HUES64 (cell line): ENCODE measurements around the gene HOXB8.

Experiments used
- H3K27ac ChIP-seq: 2 replicates; pipeline ENCODE4 v1.7.0; 2013; ENCODE audit warnings: low read depth, low read length, inconsistent platforms
- H3K27me3 ChIP-seq: 2 replicates; pipeline ENCODE4 v1.6.1; 2013; ENCODE audit warnings: mild to moderate bottlenecking, low read length; ENCODE audit not compliant: insufficient read depth
- H3K36me3 ChIP-seq: 2 replicates; pipeline ENCODE4 v1.6.1; 2013; ENCODE audit warnings: mild to moderate bottlenecking, low read length; ENCODE audit not compliant: insufficient read depth
- H3K4me1 ChIP-seq: 2 replicates; pipeline ENCODE4 v1.6.1; 2013; ENCODE audit warnings: mild to moderate bottlenecking, low read length, moderate library complexity; ENCODE audit not compliant: insufficient read depth
- H3K4me3 ChIP-seq: 2 replicates; pipeline ENCODE4 v1.5.1; 2013; ENCODE audit warnings: mild to moderate bottlenecking, low read length, moderate library complexity
- H3K9ac ChIP-seq: 2 replicates; pipeline ENCODE4 v1.6.1; 2013; ENCODE audit warnings: mild to moderate bottlenecking, low read depth, low read length
- H3K9me3 ChIP-seq: 2 replicates; pipeline ENCODE4 v1.6.1; 2013; ENCODE audit warnings: low read depth, low read length; ENCODE audit not compliant: insufficient read depth
- WGBS: fragments of 150-250, 120-280 bp; methylation state at CpG from one replicate; pipeline ENCODE4 v1.1.7; 2013; ENCODE audit warnings: missing lambda C conversion rate; 5-methylcytosine and 5-hydroxymethylcytosine counted together

Gene HOXB8

GRCh38 chr17:48605991-48606891, 8.9 kb downstream of the HOXB8 start:
- H3K4me3 ChIP-seq = no peak overlapping the region
- H3K36me3 ChIP-seq = no peaks in the 10 kb centered on the region
- peaks cover 100% of the 10 kb centered on the region for H3K27me3 ChIP-seq
- H3K9ac ChIP-seq = no peak overlapping the region
- H3K9me3 ChIP-seq = no peaks in the 10 kb centered on the region
- H3K4me1 ChIP-seq = no peaks in the 10 kb centered on the region; the same call in 1 of the 2 replicates
- 8% methylated on average over 40 of the region's 41 CpGs for WGBS
- no peak overlapping the region for H3K27ac ChIP-seq

GRCh38 chr17:48605409-48605919, 9.6 kb downstream of the HOXB8 start:
- Histone ChIP-seq H3K4me1 (no peaks in the 10 kb centered on the region; the same call in 1 of the 2 replicates), H3K27ac (no peak overlapping the region), H3K4me3 (no peak overlapping the region), H3K36me3 (no peaks in the 10 kb centered on the region), H3K27me3 (peaks cover 100% of the 10 kb centered on the region), H3K9me3 (no peaks in the 10 kb centered on the region), H3K9ac (no peak overlapping the region)
- WGBS = 3% methylated on average over 10 of the region's 10 CpGs

GRCh38 chr17:48604770-48605329, 10.2 kb downstream of the HOXB8 start, which contains the start of gene HOXB6:
TSS of gene HOXB6 (minus strand) at chr17:48604986. CDS start at chr17:48598150, 6,836 bp downstream.
- H3K27me3 ChIP-seq = peaks cover 100% of the 10 kb centered on the region
- WGBS = 9% methylated on average over 13 of the region's 16 CpGs
- no peaks in the 10 kb centered on the region for H3K36me3 ChIP-seq
- no peaks in the 10 kb centered on the region for H3K9me3 ChIP-seq
- no peak within 1 kb of the TSS for H3K9ac ChIP-seq
- no peak within 1 kb of the TSS for H3K27ac ChIP-seq
- no peaks in the 10 kb centered on the region; the same call in 1 of the 2 replicates for H3K4me1 ChIP-seq
- H3K4me3 ChIP-seq = no peak within 1 kb of the TSS

- H3K27ac ChIP-seq = no peak overlapping the region
- no peaks in the 10 kb centered on the region; the same call in 1 of the 2 replicates for H3K4me1 ChIP-seq
- WGBS = 5% methylated on average over 16 of the region's 21 CpGs
- no peaks in the 10 kb centered on the region for H3K36me3 ChIP-seq
- peaks cover 100% of the 10 kb centered on the region for H3K27me3 ChIP-seq
- H3K9me3 ChIP-seq = no peaks in the 10 kb centered on the region
- H3K9ac ChIP-seq = no peak overlapping the region
- no peak overlapping the region for H3K4me3 ChIP-seq
These were observed 10.9 kb downstream of the HOXB8 start for GRCh38 chr17:48603959-48604769.

GRCh38 chr17:48601539-48602425, 13.3 kb downstream of the HOXB8 start:
- H3K27me3 ChIP-seq = peaks cover 100% of the 10 kb centered on the region
- H3K4me1 ChIP-seq = no peaks in the 10 kb centered on the region; the same call in 1 of the 2 replicates
- 8% methylated on average over 29 of the region's 35 CpGs for WGBS
- H3K4me3 ChIP-seq = no peak overlapping the region
- no peak overlapping the region for H3K27ac ChIP-seq
- H3K9ac ChIP-seq = no peak overlapping the region
- H3K36me3 ChIP-seq = no peaks in the 10 kb centered on the region
- no peaks in the 10 kb centered on the region for H3K9me3 ChIP-seq

GRCh38 chr17:48601207-48601538, 13.9 kb downstream of the HOXB8 start:
- peaks cover 5% of the 10 kb centered on the region; the same call in 1 of the 2 replicates for H3K4me1 ChIP-seq
- no peaks in the 10 kb centered on the region for H3K36me3 ChIP-seq
- H3K4me3 ChIP-seq = no peak overlapping the region
- WGBS = 3% methylated on average over 4 of the region's 4 CpGs
- H3K27ac ChIP-seq = no peak overlapping the region
- H3K9me3 ChIP-seq = no peaks in the 10 kb centered on the region
- H3K9ac ChIP-seq = no peak overlapping the region
- H3K27me3 ChIP-seq = peaks cover 100% of the 10 kb centered on the region

- Histone ChIP-seq H3K9me3 (no peaks in the 10 kb centered on the region), H3K27me3 (peaks cover 100% of the 10 kb centered on the region), H3K36me3 (no peaks in the 10 kb centered on the region), H3K9ac (no peak overlapping the region), H3K27ac (no peak overlapping the region), H3K4me1 (peaks cover 8% of the 10 kb centered on the region; the same call in 1 of the 2 replicates), H3K4me3 (no peak overlapping the region)
- WGBS = 5% methylated on average over 17 of the region's 17 CpGs
These were observed 14.6 kb downstream of the HOXB8 start for GRCh38 chr17:48600244-48601098.

- Histone ChIP-seq H3K27ac (no peak overlapping the region), H3K36me3 (no peaks in the 10 kb centered on the region), H3K4me3 (no peak overlapping the region), H3K9ac (no peak overlapping the region), H3K27me3 (peaks cover 100% of the 10 kb centered on the region), H3K9me3 (no peaks in the 10 kb centered on the region), H3K4me1 (peaks cover 10% of the 10 kb centered on the region)
- 9% methylated on average over 5 of the region's 5 CpGs for WGBS
These were observed 15.7 kb downstream of the HOXB8 start for GRCh38 chr17:48599354-48599753.

GRCh38 chr17:48598736-48599135, 16.4 kb downstream of the HOXB8 start:
- H3K4me1 ChIP-seq = peaks cover 15% of the 10 kb centered on the region
- H3K36me3 ChIP-seq = no peaks in the 10 kb centered on the region
- no peak overlapping the region for H3K27ac ChIP-seq
- no peaks in the 10 kb centered on the region for H3K9me3 ChIP-seq
- 12% methylated on average over 5 of the region's 7 CpGs for WGBS
- H3K4me3 ChIP-seq = no peak overlapping the region
- no peak overlapping the region for H3K9ac ChIP-seq
- peaks cover 100% of the 10 kb centered on the region for H3K27me3 ChIP-seq
